Activated naive CD8-positive, alpha-beta T cell treated with anti-CD3 and anti-CD28 coated beads for 36 hours (primary cell): Measurements from ENCODE around the gene HPCA. TPM values are rescaled to one million over a fixed set of nuclear protein-coding genes. Genes with fewer than 3 reads are reported as not detected.

Source experiments
- DNase-seq: peaks from one replicate; pipeline ENCODE4 v3.0.0; 2021
- H3K27ac Mint-ChIP-seq: one replicate; pipeline ENCODE4 v1.8.0; 2022; ENCODE audit warnings: mild to moderate bottlenecking, moderate library complexity, mixed read lengths
- H3K27me3 Mint-ChIP-seq: one replicate; pipeline ENCODE4 v1.8.0; 2022; ENCODE audit warnings: mild to moderate bottlenecking, mixed read lengths
- H3K36me3 Mint-ChIP-seq: one replicate; pipeline ENCODE4 v1.8.0; 2021; ENCODE audit warnings: mild to moderate bottlenecking, mixed read lengths
- H3K4me1 Mint-ChIP-seq: one replicate; pipeline ENCODE4 v1.8.0; 2021; ENCODE audit warnings: mixed read lengths
- H3K4me3 Mint-ChIP-seq: one replicate; pipeline ENCODE4 v1.8.0; 2022; ENCODE audit warnings: mild to moderate bottlenecking, moderate library complexity, mixed read lengths
- H3K9me3 Mint-ChIP-seq: one replicate; pipeline ENCODE4 v1.8.0; 2022; ENCODE audit warnings: mixed read lengths
- total RNA-seq, 2 experiments: library from RNA; stranded (reverse); gene quantifications; one replicate each; pipeline ENCODE4 v1.2.3, GENCODE V29; 2021

Gene HPCA
- total RNA-seq, 2 experiments from 2014 or later: 0.29 TPM; not detected in 1

- peak overlapping the region; percentile 33 for H3K4me3 Mint-ChIP-seq
- peak; percentile 10 for DNase-seq
- H3K27ac Mint-ChIP-seq: no peak overlapping the region
These were observed 39.3 kb downstream of the HPCA start for GRCh38 chr1:32925403-32926162.

GRCh38 chr1:32926562-32926961, 40.3 kb downstream of the HPCA start:
- H3K4me3 Mint-ChIP-seq: no peak overlapping the region
- H3K4me1 Mint-ChIP-seq: peaks cover 14% of the 10 kb centered on the region
- H3K27me3 Mint-ChIP-seq: peaks cover 61% of the 10 kb centered on the region
- H3K36me3 Mint-ChIP-seq: no peaks in the 10 kb centered on the region
- no peak for DNase-seq
- H3K27ac Mint-ChIP-seq: no peak overlapping the region
- no peaks in the 10 kb centered on the region for H3K9me3 Mint-ChIP-seq

More at GRCh38 chr1:32925403-32926162, 39.3 kb downstream of the HPCA start:
- no peaks in the 10 kb centered on the region for H3K36me3 Mint-ChIP-seq
- H3K9me3 Mint-ChIP-seq: no peaks in the 10 kb centered on the region
- H3K27me3 Mint-ChIP-seq: peaks cover 70% of the 10 kb centered on the region
- peaks cover 14% of the 10 kb centered on the region for H3K4me1 Mint-ChIP-seq

GRCh38 chr1:32927441-32927840, 41.1 kb downstream of the HPCA start:
- Mint-ChIP-seq H3K36me3 (no peaks in the 10 kb centered on the region), H3K4me1 (peaks cover 14% of the 10 kb centered on the region), H3K27me3 (peaks cover 52% of the 10 kb centered on the region), H3K4me3 (no peak overlapping the region), H3K27ac (no peak overlapping the region), H3K9me3 (no peaks in the 10 kb centered on the region)
- no peak for DNase-seq

- no peaks in the 10 kb centered on the region for H3K36me3 Mint-ChIP-seq
- no peak for DNase-seq
- no peaks in the 10 kb centered on the region for H3K9me3 Mint-ChIP-seq
- no peak overlapping the region for H3K27ac Mint-ChIP-seq
- H3K27me3 Mint-ChIP-seq: peaks cover 44% of the 10 kb centered on the region
- no peak overlapping the region for H3K4me3 Mint-ChIP-seq
- H3K4me1 Mint-ChIP-seq: peaks cover 14% of the 10 kb centered on the region
These were observed 42.0 kb downstream of the HPCA start for GRCh38 chr1:32928285-32928684.

GRCh38 chr1:32928715-32929114, 42.4 kb downstream of the HPCA start:
- no peak overlapping the region for H3K27ac Mint-ChIP-seq
- peaks cover 16% of the 10 kb centered on the region for H3K4me1 Mint-ChIP-seq
- no peak overlapping the region for H3K4me3 Mint-ChIP-seq
- H3K9me3 Mint-ChIP-seq: no peaks in the 10 kb centered on the region
- H3K27me3 Mint-ChIP-seq: peaks cover 39% of the 10 kb centered on the region
- no peaks in the 10 kb centered on the region for H3K36me3 Mint-ChIP-seq
- no peak for DNase-seq

GRCh38 chr1:32929366-32929765, 43.1 kb downstream of the HPCA start:
- H3K27me3 Mint-ChIP-seq: peaks cover 33% of the 10 kb centered on the region
- peaks cover 14% of the 10 kb centered on the region for H3K4me1 Mint-ChIP-seq
- H3K27ac Mint-ChIP-seq: no peak overlapping the region
- no peaks in the 10 kb centered on the region for H3K9me3 Mint-ChIP-seq
- DNase-seq: no peak
- no peaks in the 10 kb centered on the region for H3K36me3 Mint-ChIP-seq
- H3K4me3 Mint-ChIP-seq: no peak overlapping the region

- DNase-seq: no peak
- Mint-ChIP-seq H3K9me3 (no peaks in the 10 kb centered on the region), H3K27me3 (peaks cover 9% of the 10 kb centered on the region), H3K27ac (no peak overlapping the region), H3K4me3 (no peak overlapping the region), H3K36me3 (no peaks in the 10 kb centered on the region), H3K4me1 (peaks cover 2% of the 10 kb centered on the region)
These were observed 45.5 kb downstream of the HPCA start for GRCh38 chr1:32931760-32932159.

- H3K4me3 Mint-ChIP-seq: no peak overlapping the region
- H3K27me3 Mint-ChIP-seq: no peaks in the 10 kb centered on the region
- H3K36me3 Mint-ChIP-seq: no peaks in the 10 kb centered on the region
- DNase-seq: no peak
- peaks cover 2% of the 10 kb centered on the region for H3K4me1 Mint-ChIP-seq
- no peaks in the 10 kb centered on the region for H3K9me3 Mint-ChIP-seq
- H3K27ac Mint-ChIP-seq: no peak overlapping the region
These were observed 47.5 kb downstream of the HPCA start for GRCh38 chr1:32933742-32934322.

- Mint-ChIP-seq H3K27ac (no peak overlapping the region), H3K27me3 (no peaks in the 10 kb centered on the region), H3K36me3 (no peaks in the 10 kb centered on the region), H3K4me3 (no peak overlapping the region), H3K4me1 (peaks cover 4% of the 10 kb centered on the region), H3K9me3 (no peaks in the 10 kb centered on the region)
- DNase-seq: no peak
These were observed 48.2 kb downstream of the HPCA start for GRCh38 chr1:32934535-32934934.

- Mint-ChIP-seq H3K4me1 (peaks cover 11% of the 10 kb centered on the region), H3K36me3 (no peaks in the 10 kb centered on the region), H3K27ac (peak overlapping the region; percentile 21), H3K9me3 (no peaks in the 10 kb centered on the region), H3K4me3 (no peak overlapping the region), H3K27me3 (no peaks in the 10 kb centered on the region)
- no peak for DNase-seq
These were observed 50.8 kb downstream of the HPCA start for GRCh38 chr1:32937061-32937460.

- no peaks in the 10 kb centered on the region for H3K9me3 Mint-ChIP-seq
- H3K27ac Mint-ChIP-seq: peak overlapping the region; percentile 79
- DNase-seq: peak; percentile 26
- peaks cover 16% of the 10 kb centered on the region for H3K36me3 Mint-ChIP-seq
- H3K4me3 Mint-ChIP-seq: no peak overlapping the region
- peaks cover 11% of the 10 kb centered on the region for H3K4me1 Mint-ChIP-seq
- H3K27me3 Mint-ChIP-seq: no peaks in the 10 kb centered on the region
These were observed 53.5 kb downstream of the HPCA start for GRCh38 chr1:32939655-32940371.

- H3K4me1 Mint-ChIP-seq: peaks cover 16% of the 10 kb centered on the region
- no peak overlapping the region for H3K4me3 Mint-ChIP-seq
- peaks cover 25% of the 10 kb centered on the region for H3K36me3 Mint-ChIP-seq
- no peaks in the 10 kb centered on the region for H3K27me3 Mint-ChIP-seq
- H3K27ac Mint-ChIP-seq: no peak overlapping the region
- no peaks in the 10 kb centered on the region for H3K9me3 Mint-ChIP-seq
- DNase-seq: no peak
These were observed 57.9 kb downstream of the HPCA start for GRCh38 chr1:32944180-32944579.

Other genes with a start within 250 kb of the HPCA start
- 10 to 100 TPM; 64.5 to 69.9 TPM for gene ZBTB8OS, start 235.9 kb upstream of the HPCA start, total RNA-seq
- 100 to 1,000 TPM; 313 to 317 TPM for gene RBBP4, start 235.3 kb upstream of the HPCA start, total RNA-seq
- not detected for gene SYNC, start 183.7 kb upstream of the HPCA start, total RNA-seq
- gene YARS1, start 69.1 kb upstream of the HPCA start, total RNA-seq: 100 to 1,000 TPM; 250 to 267 TPM
- gene S100PBP, start 68.8 kb upstream of the HPCA start, total RNA-seq: 10 to 100 TPM; 24.6 to 28.5 TPM
- gene FNDC5, start 15.6 kb upstream of the HPCA start, total RNA-seq: not detected
- 1 to 10 TPM; 1.2 to 1.4 TPM for gene TMEM54, start 14.9 kb downstream of the HPCA start, total RNA-seq
- 10 to 100 TPM in 1 of 2 experiments, 1 to 10 TPM in 1; 8.8 to 10.2 TPM for gene RNF19B, start 78.3 kb downstream of the HPCA start, total RNA-seq
- 100 to 1,000 TPM; 372 to 389 TPM for gene AK2, start 150.4 kb downstream of the HPCA start, total RNA-seq
- 1 to 10 TPM; 1.8 to 3.6 TPM for gene AZIN2, start 194.7 kb downstream of the HPCA start, total RNA-seq